GM21717 (cell line): Measurements from ENCODE around the gene ONECUT1.

Source experiments
- ATAC-seq: cut with Tn5 transposase; IDR thresholded peaks from one replicate; pipeline ENCODE4 v1.9.1; 2021; ENCODE audit warnings: mild to moderate bottlenecking, moderate library complexity; ENCODE audit not compliant: unreplicated experiment

Gene ONECUT1

GRCh38 chr15:52783929-52784798 is 6.0 kb downstream of the ONECUT1 start:
- ATAC-seq = no peak

GRCh38 chr15:52783191-52783829 is 6.8 kb downstream of the ONECUT1 start:
- no peak for ATAC-seq

DNA sequence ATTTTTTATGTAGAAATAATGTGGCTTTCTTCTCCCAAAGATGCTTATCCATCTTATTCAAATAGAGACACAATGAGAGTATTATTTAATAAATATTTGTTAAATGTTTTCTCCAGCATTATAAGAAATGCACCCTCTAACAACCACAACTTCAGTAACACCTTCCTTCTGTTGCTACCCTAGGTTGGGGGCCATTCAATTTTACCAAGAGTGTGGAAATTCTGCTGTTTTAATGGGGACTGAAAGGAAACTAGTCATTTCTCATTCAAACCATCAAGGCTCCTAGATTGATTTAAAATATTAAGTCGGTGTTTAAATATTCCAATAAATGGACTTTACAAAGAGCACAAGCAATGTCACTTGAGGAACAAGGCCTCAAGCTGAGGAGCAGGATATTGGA is 7.6 kb downstream of the ONECUT1 start:
- ATAC-seq = no peak

- ATAC-seq = peak; percentile 74
These were observed 9.8 kb downstream of the ONECUT1 start for GRCh38 chr15:52780172-52780980.

DNA sequence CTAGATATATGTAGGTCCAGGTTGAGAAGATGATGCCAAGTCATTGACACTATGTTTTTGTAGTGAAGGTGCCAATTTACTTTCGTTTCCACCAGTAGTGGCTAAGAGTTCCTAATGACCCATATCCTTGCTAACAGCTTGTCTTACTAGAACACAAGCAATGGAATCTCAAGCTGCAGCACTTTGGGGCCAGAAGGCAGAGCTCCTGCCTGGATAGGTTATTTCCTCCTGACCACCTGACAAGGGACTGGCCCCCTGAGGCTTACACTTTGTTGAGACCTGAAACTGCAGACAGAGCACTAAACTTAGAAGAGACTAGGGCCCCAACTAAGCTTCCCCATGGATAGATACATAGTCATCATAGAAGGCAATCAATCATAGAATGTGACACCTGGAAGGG is 11.7 kb downstream of the ONECUT1 start:
- no peak for ATAC-seq

- ATAC-seq = no peak
These were observed 17.4 kb downstream of the ONECUT1 start for GRCh38 chr15:52772766-52773165.

GRCh38 chr15:52765785-52766184 is 24.4 kb downstream of the ONECUT1 start:
- ATAC-seq = no peak

- no peak for ATAC-seq
These were observed 25.4 kb downstream of the ONECUT1 start for GRCh38 chr15:52764731-52765130.

- ATAC-seq = no peak
These were observed 27.5 kb downstream of the ONECUT1 start for GRCh38 chr15:52762621-52763020.

GRCh38 chr15:52760562-52760961 is 29.6 kb downstream of the ONECUT1 start:
- no peak for ATAC-seq

DNA sequence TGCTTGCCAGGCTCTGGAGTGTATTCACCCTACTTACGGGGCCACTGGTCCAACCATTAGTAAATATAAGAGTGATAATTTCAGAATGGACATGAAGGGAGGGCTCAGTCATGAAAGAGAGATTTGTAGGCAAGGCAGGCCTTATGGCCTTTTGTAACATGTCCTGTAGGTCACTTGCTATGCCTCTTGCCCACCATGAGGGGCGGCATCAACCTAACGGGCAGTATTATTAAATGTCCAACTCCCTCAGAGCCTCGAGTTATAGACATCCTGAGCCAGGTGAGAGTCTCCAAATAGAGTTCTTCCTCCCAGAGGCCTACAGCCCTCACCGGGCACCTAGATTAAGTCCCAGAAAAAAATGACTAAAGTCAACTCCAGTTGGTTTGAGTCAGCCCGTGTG is 30.2 kb downstream of the ONECUT1 start:
- no peak for ATAC-seq

DNA sequence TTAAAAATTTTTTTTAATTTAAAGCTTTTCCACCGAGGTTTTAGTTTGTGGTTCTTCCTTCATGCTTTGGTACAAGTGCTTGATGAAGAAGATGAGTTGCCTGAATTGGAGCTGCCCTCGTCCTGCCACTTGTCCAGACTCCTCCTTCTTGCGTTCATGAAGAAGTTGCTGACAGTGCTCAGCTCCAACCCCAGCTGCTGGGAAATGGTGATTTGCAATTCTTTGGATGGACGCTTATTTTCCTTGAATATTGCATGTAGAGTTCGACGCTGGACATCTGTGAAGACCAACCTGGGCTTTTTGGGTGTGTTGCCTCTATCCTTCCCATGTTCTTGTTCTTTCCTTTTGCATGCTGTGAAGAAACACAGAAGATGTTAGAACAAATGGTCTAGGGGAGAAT is 32.6 kb downstream of the ONECUT1 start:
- ATAC-seq = no peak

DNA sequence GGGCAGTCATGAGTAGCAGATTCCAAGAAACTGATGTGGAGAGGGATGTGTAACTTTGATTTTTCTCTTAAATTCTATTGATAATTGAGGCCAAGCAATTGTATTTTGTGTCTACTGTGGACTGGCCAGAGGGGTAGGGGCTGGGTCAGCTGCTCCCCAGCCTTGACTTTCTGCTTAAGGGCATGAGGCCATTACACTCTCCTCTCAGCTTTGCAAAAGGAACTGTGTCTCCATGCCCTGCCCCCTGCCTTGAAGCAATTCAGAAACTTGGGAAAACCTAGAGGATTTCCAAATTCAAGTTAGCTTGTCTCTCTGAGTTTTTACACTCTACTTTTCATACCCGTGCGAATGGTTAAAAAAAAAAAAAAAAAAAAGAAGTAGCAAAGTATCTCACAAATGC is 38.6 kb downstream of the ONECUT1 start:
- ATAC-seq = no peak

DNA sequence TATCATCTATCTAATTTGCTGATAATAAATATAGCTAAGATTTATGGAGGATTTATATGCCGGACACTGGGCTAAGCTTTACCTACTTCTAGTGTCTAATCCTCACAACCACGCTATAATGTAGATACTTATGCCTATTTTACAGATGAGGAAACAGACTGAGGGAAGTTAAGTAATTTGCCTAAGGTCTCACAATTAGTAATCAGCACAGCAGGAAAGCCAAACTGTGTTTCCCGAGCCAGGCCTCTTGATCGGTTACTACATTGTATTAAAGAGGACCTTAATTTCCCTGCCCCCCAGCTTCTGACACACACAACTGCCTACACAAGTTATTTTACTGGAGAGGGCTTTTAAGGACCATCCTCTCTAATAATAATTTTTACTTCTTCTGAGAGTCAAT is 40.9 kb downstream of the ONECUT1 start:
- peak; percentile 79 for ATAC-seq

GRCh38 chr15:52746162-52746757 is 43.9 kb downstream of the ONECUT1 start:
- no peak for ATAC-seq

DNA sequence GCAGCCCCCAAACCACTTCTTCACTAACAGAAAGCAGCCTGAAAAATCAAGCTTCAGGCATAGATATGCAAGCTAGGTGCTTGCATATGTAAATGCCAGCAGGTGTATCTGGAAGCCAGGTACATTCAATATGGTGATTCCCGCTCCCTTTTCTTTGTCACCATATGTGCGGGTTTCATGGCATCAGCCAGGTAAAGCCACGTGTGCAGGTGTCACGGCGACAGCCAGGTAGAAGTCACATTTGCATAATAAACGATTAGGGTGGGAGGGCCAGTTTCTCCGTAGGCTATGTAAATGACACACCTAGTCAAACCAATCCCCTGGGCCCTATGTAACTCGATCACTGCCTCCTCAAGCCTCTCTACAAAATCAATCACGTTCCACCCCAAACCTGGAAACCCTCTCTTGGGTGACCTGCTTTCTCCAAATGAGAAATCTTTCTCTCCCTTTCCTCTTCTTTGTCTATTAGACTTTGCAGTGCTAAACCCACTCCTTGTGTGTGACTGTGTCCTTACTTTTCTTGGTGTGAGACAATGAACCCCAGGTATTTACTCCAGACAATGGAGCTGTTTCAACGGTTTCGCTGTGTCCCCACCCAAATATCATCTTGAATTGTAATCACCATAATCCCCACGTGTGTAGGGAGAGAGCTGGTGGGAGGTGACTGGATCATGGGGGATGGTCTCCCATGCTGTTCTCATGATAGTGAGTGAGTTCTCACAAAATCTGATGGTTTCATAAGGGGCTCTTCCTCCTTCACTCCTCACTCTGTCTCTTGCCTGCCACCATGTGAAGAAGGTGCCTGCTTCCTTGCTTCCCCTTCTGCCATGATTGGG is 44.6 kb downstream of the ONECUT1 start:
- ATAC-seq = no peak

DNA sequence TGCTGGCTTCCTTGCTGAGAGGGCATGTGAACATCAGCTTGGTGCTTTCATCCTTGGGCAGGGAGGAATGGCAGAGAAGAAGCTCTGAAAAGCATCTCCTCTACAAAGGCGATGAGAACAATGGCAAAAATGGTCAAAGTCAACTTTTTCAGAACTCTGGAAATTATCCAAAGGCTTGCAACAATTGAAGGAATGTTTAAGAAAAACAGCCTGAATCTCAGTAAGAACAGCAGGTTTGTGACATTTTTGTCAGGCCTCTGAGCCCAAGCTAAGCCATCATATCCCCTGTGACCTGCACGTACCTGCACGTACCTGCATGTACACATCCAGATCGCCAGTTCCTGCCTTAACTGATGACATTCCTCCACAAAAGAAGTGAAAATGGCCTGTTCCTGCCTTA is 51.8 kb downstream of the ONECUT1 start:
- no peak for ATAC-seq

DNA sequence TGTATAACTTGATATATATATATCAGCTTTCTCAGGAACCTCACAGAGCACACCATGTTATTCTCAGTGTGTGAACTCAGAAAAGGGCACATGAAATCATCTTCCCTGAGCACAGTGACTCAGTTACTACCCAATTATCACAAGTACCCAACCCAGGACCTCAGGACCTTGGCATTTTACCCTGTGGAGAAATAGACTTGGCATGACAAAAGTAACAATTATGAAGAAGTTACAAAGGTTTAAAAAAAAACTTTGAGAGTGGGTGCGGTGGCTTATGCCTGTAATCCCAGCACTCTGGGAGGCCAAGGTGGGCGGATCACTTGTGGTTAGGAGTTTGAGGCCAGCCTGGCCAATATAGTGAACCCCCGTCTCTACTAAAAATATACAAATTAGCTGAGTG is 52.4 kb downstream of the ONECUT1 start:
- ATAC-seq = no peak

DNA sequence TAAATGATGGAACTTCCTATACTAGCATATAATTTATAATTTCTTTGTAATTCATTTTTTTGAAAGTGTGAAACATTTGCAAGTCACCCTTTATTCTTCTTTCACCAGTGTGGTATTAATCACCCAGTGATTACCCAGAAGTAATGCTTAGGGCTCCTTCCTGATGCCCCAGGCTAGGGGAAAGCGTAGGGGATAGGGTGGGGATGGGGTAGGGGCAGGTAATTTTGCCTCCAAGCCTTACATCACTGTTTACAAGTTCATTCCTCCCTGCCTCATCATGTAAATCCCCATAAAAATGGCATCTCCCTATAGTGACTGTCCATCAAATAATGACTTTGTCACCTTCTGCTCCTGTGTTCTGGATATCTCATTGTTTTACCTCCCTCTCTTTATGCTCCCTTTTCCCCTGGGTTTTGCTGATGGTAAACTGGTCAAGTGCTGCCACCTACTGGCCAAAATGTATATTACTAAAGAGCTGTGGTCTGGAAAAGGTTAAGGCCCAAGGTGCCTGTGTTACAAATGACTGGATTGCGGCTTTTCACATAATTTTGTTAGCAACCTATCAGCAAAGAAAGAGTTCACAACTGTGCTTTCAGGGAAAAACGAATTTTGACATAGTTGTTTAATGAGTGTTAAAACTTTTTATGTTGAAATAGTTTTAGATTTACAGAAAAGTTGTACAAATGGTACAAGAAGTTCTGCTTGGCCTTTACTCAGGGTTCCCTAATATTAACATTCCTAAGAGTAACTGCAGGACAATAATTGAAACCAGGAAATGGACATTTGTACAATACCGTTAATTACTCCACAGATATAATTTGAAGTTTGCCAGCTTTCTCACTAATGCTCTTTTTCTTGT is 54.7 kb downstream of the ONECUT1 start:
- peak; percentile 73 for ATAC-seq
